GM19193 (cell line): ENCODE data around the gene ATXN1.

Source experiments
- POLR2A ChIP-seq: IDR thresholded peaks from 4 replicates; pipeline ENCODE4 v1.6.1; 2011; ENCODE audit not compliant: insufficient read depth, insufficient read length; ENCODE audit errors: extremely low read depth

Gene ATXN1

GRCh38 chr6:16254535-16254934 is 506.7 kb downstream of the ATXN1 start:
- TF ChIP-seq POLR2A: no peak

- no peak for TF ChIP-seq POLR2A
These were observed 507.7 kb downstream of the ATXN1 start for GRCh38 chr6:16253399-16254144.

- TF ChIP-seq POLR2A: no peak
These were observed 508.5 kb downstream of the ATXN1 start for GRCh38 chr6:16252686-16253299.

GRCh38 chr6:16251706-16252105 is 509.6 kb downstream of the ATXN1 start:
- TF ChIP-seq POLR2A: no peak

GRCh38 chr6:16249971-16250370 is 511.3 kb downstream of the ATXN1 start:
- TF ChIP-seq POLR2A: no peak
